NCI-H2196 treated with DMSO at 0.1 percent for 48 hours (cell line): ENCODE data around the gene SBF1.

Experiments
- DNase-seq: peaks from one replicate; lab custom pipeline; 2025; ENCODE audit not compliant: unreplicated experiment; lab: John Stamatoyannopoulos, UW

Gene SBF1

GRCh38 chr22:50469377-50470305, 5.2 kb downstream of the SBF1 start:
- DNase-seq, result peak; percentile 40

- no peak for DNase-seq
These were observed 6.2 kb downstream of the SBF1 start for GRCh38 chr22:50468626-50469025.

- DNase-seq, result no peak
These were observed 6.9 kb downstream of the SBF1 start for GRCh38 chr22:50467773-50468440.

GRCh38 chr22:50467341-50467740, 7.5 kb downstream of the SBF1 start:
- no peak for DNase-seq

GRCh38 chr22:50465066-50465930, 9.5 kb downstream of the SBF1 start:
- no peak for DNase-seq

GRCh38 chr22:50464451-50464850, 10.4 kb downstream of the SBF1 start:
- no peak for DNase-seq

GRCh38 chr22:50463188-50463900, 11.5 kb downstream of the SBF1 start:
- no peak for DNase-seq

- no peak for DNase-seq
These were observed 12.8 kb downstream of the SBF1 start for GRCh38 chr22:50461979-50462540.

GRCh38 chr22:50461536-50461935, 13.3 kb downstream of the SBF1 start:
- no peak for DNase-seq

GRCh38 chr22:50460938-50461337, 13.9 kb downstream of the SBF1 start:
- DNase-seq, result no peak

- DNase-seq, result no peak
These were observed 15.2 kb downstream of the SBF1 start for GRCh38 chr22:50459496-50460140.

GRCh38 chr22:50459016-50459415, 15.8 kb downstream of the SBF1 start:
- no peak for DNase-seq

GRCh38 chr22:50456466-50457234, 18.2 kb downstream of the SBF1 start:
- no peak for DNase-seq

- no peak for DNase-seq
These were observed 18.8 kb downstream of the SBF1 start for GRCh38 chr22:50456026-50456425.

GRCh38 chr22:50455201-50455600, 19.6 kb downstream of the SBF1 start:
- no peak for DNase-seq

- no peak for DNase-seq
These were observed 20.2 kb downstream of the SBF1 start for GRCh38 chr22:50454556-50455075.

GRCh38 chr22:50452649-50453048, 22.2 kb downstream of the SBF1 start:
- no peak for DNase-seq

- no peak for DNase-seq
These were observed 27.0 kb downstream of the SBF1 start for GRCh38 chr22:50447576-50448551.
